Tibial artery (tissue), 4 donors: ENCODE results near the gene MGLL.

Experiments
- DNase-seq, 2 donors: peaks; one replicate each; pipeline ENCODE4 v3.0.0-alpha.2; 2019
- H3K27ac ChIP-seq, 2 donors: fragments of 200-600 bp; sonication (generic) in 1 of 2; 1 replicate in 1 of 2; 2 replicates in 1 of 2; pipeline ENCODE4 v1.5.1; 2018 to 2019; ENCODE audit warnings: mild to moderate bottlenecking in 1 of 2
- H3K27me3 ChIP-seq, 2 donors: fragments of 200-600 bp; sonication (generic) in 1 of 2; one replicate each; pipeline versions ENCODE4 v1.5.1 to v1.6.0; 2016 to 2019
- H3K36me3 ChIP-seq, 3 donors: fragments of 200-600 bp; sonication (generic) in 2 of 3; one replicate each; pipeline ENCODE4 v1.5.1; 2016 to 2019; ENCODE audit warnings: mild to moderate bottlenecking in 2 of 3
- H3K4me1 ChIP-seq, 4 donors: fragments of 200-600 bp; sonication (generic) in 2 of 4; 1 replicate in 3 of 4; 2 replicates in 1 of 4; pipeline ENCODE4 v1.5.1; 2016 to 2019
- H3K4me3 ChIP-seq, 2 donors: fragments of 200-600 bp; sonication (generic) in 1 of 2; 1 replicate in 1 of 2; 2 replicates in 1 of 2; pipeline ENCODE4 v1.5.1; 2018 to 2019; ENCODE audit warnings: mild to moderate bottlenecking in 2 of 2
- H3K9me3 ChIP-seq, 3 donors: fragments of 200-600 bp; sonication (generic) in 1 of 3; one replicate each; pipeline ENCODE4 v1.5.1; 2016 to 2019
- intact Hi-C: fragments of 100-400 bp; cut with DNase I; formaldehyde crosslinking; loops from one replicate; pipeline ENCODE4 v1.15.0; 2023; ENCODE audit warnings: low total_unique reads
- TF ChIP-seq, protein P1 (sequence below), 2 experiments: fragments of 200-600 bp in 1 of 2; fragments of 450-650 bp in 1 of 2; IDR thresholded peaks; one replicate each; pipeline ENCODE4 v1.5.1; 2017 to 2019; ENCODE audit warnings: antibody characterized with exemption in 2 of 2, mild to moderate bottlenecking in 1 of 2, moderate library complexity in 1 of 2

Gene MGLL

DNA sequence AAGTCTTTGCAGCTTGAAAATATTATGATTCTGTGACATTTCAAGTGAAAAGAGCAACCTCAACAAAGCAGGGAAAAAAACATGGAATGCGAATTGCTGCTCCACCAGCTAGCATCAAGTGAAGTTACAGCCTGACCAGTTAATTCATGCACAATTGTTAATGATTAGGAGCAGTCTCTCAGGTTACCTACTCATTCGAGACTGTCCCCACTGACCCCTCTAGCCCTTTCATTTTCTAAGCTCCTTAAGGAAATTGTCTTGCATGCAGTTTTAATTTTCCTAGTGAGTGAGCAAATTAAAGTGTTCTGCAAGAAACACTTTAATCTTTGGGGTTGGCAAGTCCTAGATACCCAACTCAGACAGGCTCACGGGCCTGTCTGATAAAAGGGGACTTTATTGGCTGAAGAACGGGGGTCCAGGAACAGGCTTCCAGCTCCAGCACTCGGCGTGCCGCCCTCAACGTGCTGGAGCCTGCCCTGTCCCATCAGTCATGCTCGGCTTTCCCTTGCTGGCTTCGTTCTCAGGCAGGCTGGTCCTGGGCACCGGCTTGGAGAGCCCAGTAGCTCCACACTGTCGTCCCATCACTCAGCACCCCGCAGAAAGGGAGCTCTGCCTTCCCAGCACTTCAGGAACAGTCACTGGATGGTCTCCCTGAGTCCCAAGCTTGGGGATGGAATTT is 175.0 kb downstream of the MGLL start:
- intact Hi-C loops: no loop called here
- Histone ChIP-seq H3K27ac (no peak overlapping the region), H3K36me3 (no peaks in the 10 kb centered on the region), H3K9me3 (no peaks in the 10 kb centered on the region), H3K27me3 (no peaks in the 10 kb centered on the region), H3K4me3 (no peak overlapping the region), H3K4me1 (peaks cover 0 to 1% (median 0%) of the 10 kb centered on the region in 4 donors)
- TF ChIP-seq, protein P1, sequence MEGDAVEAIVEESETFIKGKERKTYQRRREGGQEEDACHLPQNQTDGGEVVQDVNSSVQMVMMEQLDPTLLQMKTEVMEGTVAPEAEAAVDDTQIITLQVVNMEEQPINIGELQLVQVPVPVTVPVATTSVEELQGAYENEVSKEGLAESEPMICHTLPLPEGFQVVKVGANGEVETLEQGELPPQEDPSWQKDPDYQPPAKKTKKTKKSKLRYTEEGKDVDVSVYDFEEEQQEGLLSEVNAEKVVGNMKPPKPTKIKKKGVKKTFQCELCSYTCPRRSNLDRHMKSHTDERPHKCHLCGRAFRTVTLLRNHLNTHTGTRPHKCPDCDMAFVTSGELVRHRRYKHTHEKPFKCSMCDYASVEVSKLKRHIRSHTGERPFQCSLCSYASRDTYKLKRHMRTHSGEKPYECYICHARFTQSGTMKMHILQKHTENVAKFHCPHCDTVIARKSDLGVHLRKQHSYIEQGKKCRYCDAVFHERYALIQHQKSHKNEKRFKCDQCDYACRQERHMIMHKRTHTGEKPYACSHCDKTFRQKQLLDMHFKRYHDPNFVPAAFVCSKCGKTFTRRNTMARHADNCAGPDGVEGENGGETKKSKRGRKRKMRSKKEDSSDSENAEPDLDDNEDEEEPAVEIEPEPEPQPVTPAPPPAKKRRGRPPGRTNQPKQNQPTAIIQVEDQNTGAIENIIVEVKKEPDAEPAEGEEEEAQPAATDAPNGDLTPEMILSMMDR (IDR thresholded peaks at IDR 0.05): no peak
- no peak for DNase-seq

GRCh38 chr3:127646501-127647046 is 175.7 kb downstream of the MGLL start:
- H3K4me1 ChIP-seq: no peaks in the 10 kb centered on the region
- DNase-seq: no peak
- H3K9me3 ChIP-seq: no peaks in the 10 kb centered on the region
- intact Hi-C loops: no loop called here
- no peaks in the 10 kb centered on the region for H3K27me3 ChIP-seq
- H3K27ac ChIP-seq: no peak overlapping the region
- TF ChIP-seq, protein P1 (IDR thresholded peaks at IDR 0.05): no peak
- no peak overlapping the region for H3K4me3 ChIP-seq
- no peaks in the 10 kb centered on the region for H3K36me3 ChIP-seq

DNA sequence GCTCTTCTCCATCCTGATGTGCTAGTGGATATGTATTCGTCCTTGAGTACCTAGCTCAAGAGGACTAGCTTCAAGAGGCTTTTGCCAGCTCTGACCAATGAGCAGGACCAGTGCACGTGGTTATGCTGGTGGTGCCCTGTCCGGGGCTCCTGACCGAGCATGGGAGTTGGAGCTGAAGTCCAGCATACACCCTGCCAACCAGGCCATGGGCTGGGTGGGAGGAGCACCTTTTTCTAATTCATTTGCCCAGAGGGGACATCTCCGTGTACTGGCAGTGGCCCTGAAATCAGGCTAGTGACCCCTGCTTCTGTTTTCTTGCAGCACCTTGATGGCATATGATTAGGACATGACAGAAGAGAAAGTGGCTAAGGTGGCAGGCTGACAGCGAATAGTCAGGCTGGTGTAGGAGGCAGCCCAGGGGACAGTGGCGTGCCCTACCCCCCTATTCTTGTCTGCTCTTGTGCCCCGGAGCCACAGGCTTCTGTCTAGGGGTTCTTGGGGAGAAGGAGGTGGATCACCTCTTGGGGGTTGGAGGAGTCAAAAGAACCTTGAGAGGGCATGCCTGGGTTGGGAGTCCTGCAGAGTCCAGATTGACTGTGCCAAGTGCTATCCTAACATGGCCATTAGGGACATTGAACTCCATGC is 176.8 kb downstream of the MGLL start:
- intact Hi-C loops: no loop called here
- Histone ChIP-seq H3K4me3 (no peak overlapping the region), H3K36me3 (no peaks in the 10 kb centered on the region), H3K4me1 (no peaks in the 10 kb centered on the region), H3K27me3 (no peaks in the 10 kb centered on the region), H3K9me3 (no peaks in the 10 kb centered on the region), H3K27ac (no peak overlapping the region)
- TF ChIP-seq, protein P1 (IDR thresholded peaks at IDR 0.05): no peak
- no peak for DNase-seq

- Histone ChIP-seq H3K36me3 (no peaks in the 10 kb centered on the region), H3K4me3 (no peak overlapping the region), H3K9me3 (no peaks in the 10 kb centered on the region), H3K27me3 (no peaks in the 10 kb centered on the region), H3K27ac (no peak overlapping the region), H3K4me1 (no peaks in the 10 kb centered on the region)
- intact Hi-C loops: no loop called here
- DNase-seq: no peak
- TF ChIP-seq, protein P1 (IDR thresholded peaks at IDR 0.05): no peak
Measured at GRCh38 chr3:127644641-127645370, 177.5 kb downstream of the MGLL start.

GRCh38 chr3:127640042-127640355 is 182.3 kb downstream of the MGLL start:
- no peaks in the 10 kb centered on the region for H3K9me3 ChIP-seq
- no peaks in the 10 kb centered on the region for H3K4me1 ChIP-seq
- no peaks in the 10 kb centered on the region for H3K36me3 ChIP-seq
- H3K27me3 ChIP-seq: no peaks in the 10 kb centered on the region
- intact Hi-C loops: no loop called here
- H3K27ac ChIP-seq: no peak overlapping the region
- no peak for DNase-seq
- no peak overlapping the region for H3K4me3 ChIP-seq
- TF ChIP-seq, protein P1 (IDR thresholded peaks at IDR 0.05): no peak
